EL (cell line): ENCODE results near the gene SLC49A3.
"Not testable (repeated sequence)": the region's sequence is repeated elsewhere in the genome, so short reads cannot be mapped to it uniquely, and the experiment has no call there.

ENCODE experiments used
- DNase-seq: peaks from one replicate; pipeline ENCODE4 v3.0.0-alpha.2; 2016

The SLC49A3 gene

DNA sequence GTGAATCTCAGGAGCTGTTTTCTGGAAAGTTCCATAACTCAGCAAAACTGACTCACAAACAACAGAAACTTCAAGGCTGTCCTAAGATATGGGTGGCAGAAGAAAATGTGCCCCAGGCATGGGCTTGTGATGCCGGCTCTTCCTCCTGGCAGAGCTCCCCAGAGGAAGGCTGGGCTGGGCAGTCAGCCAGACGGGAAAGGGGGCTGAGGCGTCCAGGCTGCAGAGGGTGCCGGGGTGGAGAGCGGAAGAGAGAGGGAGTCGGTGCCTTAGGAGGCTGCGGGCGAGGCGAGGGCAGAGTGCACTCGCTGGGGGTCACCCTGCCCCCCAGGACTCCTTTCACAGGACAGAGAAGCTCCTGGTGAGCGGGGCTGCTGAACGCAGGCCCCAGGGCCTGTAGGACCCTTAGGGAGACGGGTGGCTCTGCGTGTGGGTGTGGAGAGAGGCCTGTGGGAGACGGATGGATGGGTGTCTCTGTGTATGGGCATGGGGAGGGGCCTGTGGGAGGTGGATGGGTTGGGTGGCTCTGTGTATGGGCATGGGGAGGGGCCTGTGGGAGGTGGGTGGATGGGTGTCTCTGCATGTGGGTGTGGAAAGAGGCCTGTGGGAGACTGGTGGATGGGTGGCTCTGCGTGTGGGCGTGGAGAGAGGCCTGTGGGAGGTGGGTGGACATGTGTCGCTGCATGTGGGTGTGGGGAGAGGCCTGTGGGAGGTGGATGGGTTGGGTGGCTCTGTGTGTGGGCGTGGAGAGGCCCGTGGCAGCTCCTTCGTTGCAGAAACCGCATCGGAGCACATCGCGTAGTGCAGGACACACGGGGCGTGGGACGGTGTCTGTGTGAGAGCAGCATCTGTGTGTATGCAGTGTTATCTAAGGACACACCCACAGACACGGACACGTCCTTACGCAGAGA lies 32.6 kb upstream of the SLC49A3 start:
- DNase-seq = no peak

DNA sequence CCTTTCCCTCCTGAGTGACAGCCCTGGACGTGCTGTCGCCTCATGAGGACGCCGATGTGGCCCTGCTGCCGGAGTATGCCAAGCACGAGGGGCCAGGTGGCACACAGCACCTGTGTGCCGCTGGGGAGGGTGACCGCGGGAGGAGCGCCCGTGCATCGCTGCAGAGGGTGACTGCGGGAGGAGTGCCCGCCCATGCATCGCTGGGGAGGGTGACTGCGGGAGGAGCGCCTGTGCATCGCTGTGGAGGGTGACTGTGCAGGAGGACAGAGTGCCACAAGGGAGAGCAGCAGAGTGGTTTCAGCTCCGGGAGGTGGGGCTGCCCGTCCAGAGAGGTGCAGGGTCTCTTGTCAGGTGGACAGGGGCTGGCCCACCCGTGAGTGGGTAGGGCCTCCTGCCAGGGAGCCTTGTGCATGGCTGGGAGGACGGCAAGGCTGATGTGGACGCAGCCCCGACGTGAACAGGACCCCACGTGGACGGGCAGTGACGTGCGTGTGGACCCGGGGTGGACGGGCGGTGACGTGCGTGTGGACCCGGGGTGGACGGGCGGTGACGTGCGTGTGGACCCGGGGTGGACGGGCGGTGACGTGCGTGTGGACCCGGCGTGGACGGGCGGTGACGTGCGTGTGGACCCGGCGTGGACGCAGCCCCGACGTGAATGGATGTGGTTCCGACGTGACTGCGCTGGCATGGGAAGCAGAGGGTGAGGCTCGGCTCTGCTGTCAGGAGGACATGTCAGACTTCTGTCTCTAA lies 31.3 kb upstream of the SLC49A3 start:
- no peak for DNase-seq

- no peak for DNase-seq
These were observed 29.5 kb upstream of the SLC49A3 start for GRCh38 chr4:718460-718859.

DNA sequence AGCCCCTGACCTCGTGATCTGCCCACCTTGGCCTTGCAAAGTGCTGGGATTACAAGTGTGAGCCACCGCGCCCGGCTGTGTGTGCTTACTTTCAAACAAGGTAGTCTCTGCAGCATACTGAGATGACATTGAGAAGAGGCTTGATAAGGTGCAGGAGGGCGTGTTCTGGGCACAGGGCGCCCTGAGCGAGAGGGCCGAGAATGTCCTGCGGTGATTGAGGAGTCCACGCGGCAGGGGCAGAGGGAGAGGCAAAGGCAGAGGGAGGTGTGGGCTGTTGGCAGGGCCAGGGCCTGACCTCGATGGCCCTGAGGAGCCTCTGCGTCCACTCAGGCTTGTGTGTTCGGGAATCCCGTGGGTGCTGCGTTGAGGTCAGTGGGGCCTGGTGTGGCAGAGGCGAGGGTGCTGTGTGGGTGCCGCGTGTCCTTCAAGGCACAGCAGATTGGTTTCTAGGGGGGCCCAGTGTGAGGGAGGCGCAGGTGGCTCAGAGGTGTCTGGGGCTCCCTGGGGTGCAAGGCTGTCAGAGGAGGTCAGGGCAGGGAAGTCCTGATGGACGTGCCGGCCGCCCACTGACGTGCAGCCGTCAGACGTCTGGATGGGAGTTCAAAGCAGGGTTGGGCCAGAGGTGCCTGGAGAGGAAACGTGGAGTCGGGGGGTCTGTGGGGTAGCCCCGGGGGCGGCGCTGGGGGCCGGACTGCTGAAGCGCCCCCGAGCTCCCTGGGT lies 28.8 kb upstream of the SLC49A3 start:
- no peak for DNase-seq

DNA sequence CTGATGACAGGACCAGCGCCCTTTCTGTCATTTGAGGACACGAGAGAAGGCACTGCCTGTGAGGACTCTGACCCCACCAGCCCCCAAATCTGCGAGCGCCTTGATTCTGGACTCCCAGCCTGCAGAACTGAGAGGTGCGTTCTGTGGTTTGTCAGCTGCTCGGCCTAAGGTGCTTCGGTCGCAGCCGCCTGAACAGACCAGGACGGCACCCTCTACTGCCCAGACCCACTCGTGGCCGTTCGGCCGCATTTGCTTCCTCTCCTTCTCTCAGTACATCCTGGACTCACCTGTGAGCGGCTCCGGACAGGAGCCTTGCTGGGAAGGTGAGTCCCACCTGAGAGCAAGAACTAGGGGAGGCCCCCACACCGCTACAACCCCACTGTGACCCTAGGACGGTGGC lies 25.1 kb upstream of the SLC49A3 start:
- DNase-seq = no peak

- no peak for DNase-seq
These were observed 24.1 kb upstream of the SLC49A3 start for GRCh38 chr4:712916-713632.

DNA sequence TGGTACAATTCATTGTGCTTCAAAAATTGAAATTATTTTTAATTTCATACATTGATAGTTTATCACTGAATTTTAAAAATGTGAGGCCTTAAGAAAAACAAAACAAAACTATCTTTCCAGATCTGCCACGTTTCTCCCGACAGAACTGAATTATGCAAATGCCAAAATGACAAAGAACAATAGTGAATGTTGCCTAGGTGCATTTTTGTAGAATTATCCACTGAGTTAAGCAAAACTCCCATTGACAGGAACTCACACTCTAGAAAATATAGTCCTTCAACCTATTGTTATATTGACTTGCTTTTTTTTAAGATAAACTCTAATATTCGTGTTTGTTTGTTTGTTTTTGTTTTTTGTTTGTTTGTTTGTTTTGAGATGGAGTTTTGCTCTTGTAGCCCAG lies 23.1 kb upstream of the SLC49A3 start:
- DNase-seq = no peak

DNA sequence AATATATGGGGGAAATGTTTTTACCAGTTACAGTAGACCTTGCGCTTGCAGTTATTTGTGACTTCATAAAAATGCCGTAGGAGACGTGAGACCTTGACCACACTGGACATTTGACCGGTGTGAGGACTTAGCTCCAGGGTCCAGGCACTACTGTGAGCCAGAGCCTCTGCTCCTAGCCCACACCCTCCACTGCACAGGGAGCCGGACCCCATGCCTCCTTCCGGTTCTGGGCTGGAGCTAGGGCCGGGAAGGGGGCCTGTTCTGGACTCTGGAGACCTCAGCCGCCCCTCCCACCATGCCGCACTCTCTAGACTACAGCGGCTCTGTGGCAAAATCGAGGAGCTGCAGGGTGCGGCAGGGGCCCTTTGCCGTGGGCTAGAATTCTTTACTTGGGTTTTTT lies 22.0 kb upstream of the SLC49A3 start:
- DNase-seq = no peak

DNA sequence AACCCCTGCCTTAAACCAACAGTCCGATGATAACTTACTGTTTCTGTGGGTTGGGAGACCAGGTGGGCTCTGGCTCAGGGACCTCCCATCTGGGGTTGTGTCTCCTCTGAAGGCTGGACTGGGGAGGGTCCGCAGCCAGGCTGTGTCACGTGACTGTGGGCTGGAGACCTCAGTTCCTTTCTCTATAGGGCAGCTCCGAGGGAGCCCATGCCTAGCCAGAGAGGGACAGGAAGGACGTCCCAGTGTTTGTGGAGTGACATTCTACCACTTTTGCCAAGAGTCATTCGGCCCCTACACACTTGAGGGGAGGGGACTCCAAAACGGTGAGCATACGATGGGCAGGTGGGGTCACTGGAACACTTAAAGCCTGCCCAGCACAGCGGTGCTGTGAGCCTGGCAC lies 21.2 kb upstream of the SLC49A3 start:
- DNase-seq = no peak

DNA sequence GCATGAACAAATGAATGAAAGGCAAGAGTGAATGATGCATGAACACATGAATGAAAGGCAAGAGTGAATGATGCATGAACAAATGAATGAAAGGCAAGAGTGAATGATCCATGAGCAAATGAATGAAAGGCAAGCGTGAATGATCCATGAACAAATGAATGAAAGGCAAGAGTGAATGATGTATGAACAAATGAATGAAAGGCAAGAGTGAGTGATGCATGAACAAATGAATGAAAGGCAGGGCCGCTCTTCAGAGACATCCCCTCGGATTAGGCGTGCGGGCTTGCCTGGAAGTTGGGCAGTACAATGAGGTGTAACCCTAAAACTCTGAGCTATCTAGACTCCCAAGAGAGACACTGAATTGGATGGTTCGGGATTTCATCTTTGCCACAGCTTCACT lies 20.4 kb upstream of the SLC49A3 start:
- no peak for DNase-seq

DNA sequence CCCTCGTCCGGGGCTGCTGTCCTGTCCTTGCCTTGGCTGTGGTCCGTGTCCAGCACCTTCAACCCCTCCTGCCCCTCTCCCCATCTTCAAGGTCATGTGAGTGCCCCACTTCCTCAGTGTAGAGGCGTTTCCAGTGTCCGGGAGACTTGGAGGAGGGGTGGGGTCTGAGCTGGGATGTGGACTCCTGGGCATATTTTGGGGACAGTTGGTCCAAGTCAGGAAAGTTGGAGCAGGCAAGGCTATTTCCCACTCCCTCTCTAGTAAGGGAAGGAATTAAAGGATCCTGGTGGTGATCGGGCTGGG lies 19.6 kb upstream of the SLC49A3 start:
- no peak for DNase-seq

DNA sequence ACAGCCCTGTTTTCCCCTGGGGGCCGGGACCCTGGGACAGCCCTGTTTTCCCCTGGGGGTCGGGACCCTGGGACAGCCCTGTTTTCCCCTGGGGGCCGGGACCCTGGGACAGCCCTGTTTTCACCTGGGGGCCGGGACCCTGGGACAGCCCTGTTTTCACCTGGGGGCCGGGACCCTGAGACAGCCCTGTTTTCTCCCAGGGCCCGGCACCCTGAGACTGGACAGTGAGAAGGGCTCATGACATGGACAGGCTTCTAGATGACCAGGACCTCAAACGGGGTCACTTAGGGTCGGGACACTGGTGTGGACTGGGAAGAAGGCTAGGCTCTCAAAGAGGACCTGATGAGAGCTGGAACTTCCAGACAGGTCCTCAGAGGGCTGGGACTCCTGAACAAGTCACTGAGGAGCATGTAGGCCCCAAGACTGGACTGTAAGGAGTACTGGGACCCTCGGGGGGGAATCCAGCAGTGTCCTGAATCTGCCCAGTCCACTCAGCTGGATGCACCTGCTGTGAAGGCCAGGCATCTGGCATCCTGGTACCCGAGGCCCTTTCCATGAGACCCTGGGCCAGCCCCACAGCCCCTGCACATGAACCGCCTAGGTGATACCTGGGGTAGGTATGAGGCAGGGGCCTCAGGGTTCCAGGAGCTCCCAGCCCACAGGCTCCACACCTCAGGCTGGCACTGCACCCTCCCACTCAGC lies 19.1 kb upstream of the SLC49A3 start:
- no peak for DNase-seq

DNA sequence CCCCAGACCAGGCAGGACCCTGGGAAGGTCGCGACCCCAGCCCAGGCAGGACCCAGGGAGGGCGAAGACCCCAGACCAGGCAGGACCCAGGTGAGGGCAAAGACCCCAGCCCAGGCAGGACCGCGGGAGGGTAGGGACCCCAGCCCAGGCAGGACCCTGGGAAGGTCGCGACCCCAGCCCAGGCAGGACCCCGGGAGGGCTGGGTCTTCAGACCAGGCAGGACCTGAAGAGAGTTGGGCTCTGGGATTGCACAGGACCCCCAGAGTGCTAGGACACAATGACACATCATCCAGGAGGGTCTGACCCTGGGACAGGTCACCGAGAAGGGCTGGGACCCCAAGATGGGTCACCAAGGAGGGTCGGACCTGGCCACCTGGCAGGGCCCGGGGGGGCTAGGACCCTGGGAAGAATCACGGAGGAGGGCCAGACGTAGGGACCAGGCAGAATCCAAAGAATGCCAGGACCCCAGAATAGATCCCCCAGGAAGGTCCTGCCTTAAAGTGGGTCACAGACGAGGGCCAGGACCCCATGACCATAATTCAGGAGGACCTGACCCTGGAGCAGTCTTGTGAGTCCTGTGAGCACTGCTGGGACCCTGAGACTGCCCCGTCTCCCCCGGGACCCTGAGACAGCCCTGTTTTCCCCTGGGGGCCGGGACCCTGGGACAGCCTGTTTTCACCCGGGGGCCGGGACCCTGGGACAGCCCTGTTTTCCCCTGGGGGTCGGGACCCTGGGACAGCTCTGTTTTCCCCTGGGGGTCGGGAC lies 18.1 kb upstream of the SLC49A3 start:
- no peak for DNase-seq

- DNase-seq = not testable (repeated sequence)
These were observed 17.2 kb upstream of the SLC49A3 start for GRCh38 chr4:706083-706633.

- DNase-seq = peak; percentile 93
These were observed 16.5 kb upstream of the SLC49A3 start, which contains the start of gene PCGF3 for GRCh38 chr4:705278-706082. Gene PCGF3 (plus strand): TSS chr4:705832. CDS start chr4:733681, 27,849 bp downstream.

DNA sequence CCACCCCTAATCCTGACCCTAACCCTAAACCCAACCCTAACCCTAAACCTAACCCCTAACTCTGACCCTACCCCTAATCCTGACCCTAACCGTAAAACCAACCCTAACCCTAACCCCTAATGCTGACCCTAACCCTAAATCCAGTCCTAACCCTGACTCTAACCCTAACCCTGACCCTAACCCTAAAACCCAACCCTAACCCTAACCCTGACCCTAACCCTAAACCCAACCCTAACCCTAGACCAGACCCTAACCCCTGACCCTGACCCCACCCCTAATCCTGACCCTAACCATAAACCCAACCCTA lies 16.0 kb upstream of the SLC49A3 start:
- DNase-seq = no peak

- no peak for DNase-seq
These were observed 15.4 kb upstream of the SLC49A3 start for GRCh38 chr4:704198-704891.

- DNase-seq = no peak
These were observed 14.6 kb upstream of the SLC49A3 start for GRCh38 chr4:703336-704197.

GRCh38 chr4:702618-703048 lies 13.7 kb upstream of the SLC49A3 start:
- no peak for DNase-seq
